Karpas-422 (cell line): ENCODE measurements around the gene NAGK. TPM values are rescaled to one million over a fixed set of nuclear protein-coding genes. Genes with fewer than 3 reads are reported as not detected.
"Not testable (repeated sequence)": the region's sequence is repeated elsewhere in the genome, so short reads cannot be mapped to it uniquely, and the experiment has no call there.

ENCODE experiments used
- DNase-seq: peaks from one replicate; pipeline ENCODE4 v3.0.0-alpha.2; 2015
- H2AFZ ChIP-seq: fragments of 200-600 bp; sonication (generic); 2 replicates; pipeline ENCODE4 v1.6.1; 2014; ENCODE audit warnings: antibody characterized with exemption, low read length, mixed read lengths
- H3K27ac ChIP-seq: fragments of 200-600 bp; sonication (generic); 2 replicates; pipeline ENCODE4 v1.5.1; 2014; ENCODE audit warnings: mild to moderate bottlenecking, low read length, moderate library complexity
- H3K27me3 ChIP-seq: fragments of 200-600 bp; sonication (generic); 2 replicates; pipeline ENCODE4 v1.6.1; 2014; ENCODE audit warnings: low read length, mixed read lengths
- H3K36me3 ChIP-seq: fragments of 200-600 bp; sonication (generic); 2 replicates; pipeline ENCODE4 v1.6.1; 2014; ENCODE audit warnings: low read length, mixed read lengths; ENCODE audit not compliant: insufficient read depth
- H3K4me1 ChIP-seq: fragments of 200-600 bp; sonication (generic); 2 replicates; pipeline ENCODE4 v1.6.1; 2014; ENCODE audit warnings: mild to moderate bottlenecking, low read length, mixed read lengths
- H3K4me2 ChIP-seq: fragments of 200-600 bp; sonication (generic); 2 replicates; pipeline ENCODE4 v1.6.1; 2014; ENCODE audit warnings: low read length, low read depth, mild to moderate bottlenecking; ENCODE audit not compliant: poor library complexity, severe bottlenecking
- H3K4me3 ChIP-seq: fragments of 200-600 bp; sonication (generic); 2 replicates; pipeline ENCODE4 v1.5.1; 2014; ENCODE audit warnings: mild to moderate bottlenecking, antibody characterized with exemption, low read length, mixed read lengths
- H3K79me2 ChIP-seq: fragments of 200-600 bp; sonication (generic); 2 replicates; pipeline ENCODE4 v1.6.1; 2014; ENCODE audit warnings: mild to moderate bottlenecking, low read length, mixed read lengths
- H3K9ac ChIP-seq: fragments of 200-600 bp; sonication (generic); 2 replicates; pipeline ENCODE4 v1.6.0; 2014; ENCODE audit warnings: low read length
- H3K9me2 ChIP-seq: fragments of 200-600 bp; sonication (generic), shearing (Covaris generic); replicated peaks from 2 replicates; pipeline ENCODE4 v1.6.0; 2014; ENCODE audit warnings: mild to moderate bottlenecking, low read length, moderate library complexity; ENCODE audit not compliant: insufficient read depth
- H3K9me3 ChIP-seq: fragments of 300-700, 200-600 bp; sonication (generic); 2 replicates; pipeline ENCODE4 v1.6.1; 2014; ENCODE audit warnings: low read length, mixed read lengths
- H4K20me1 ChIP-seq: fragments of 200-600 bp; sonication (generic); 2 replicates; pipeline ENCODE4 v1.6.1; 2014; ENCODE audit warnings: mild to moderate bottlenecking, antibody characterized with exemption, low read length, low read depth; ENCODE audit not compliant: insufficient read depth
- total RNA-seq: library from RNA; depleted of rRNA; stranded (reverse); fragments of >200 nt; shearing (Covaris generic); gene quantifications from 2 replicates; pipeline ENCODE4 v1.2.3, GENCODE V29; 2014; ENCODE audit warnings: low replicate concordance

The NAGK gene
- total RNA-seq, 1 experiment from 2014 or later, result 38.2 TPM

- no peak overlapping the region for H3K4me3 ChIP-seq
- H3K4me2 ChIP-seq, result no peak overlapping the region
- no peaks in the 10 kb centered on the region for H3K9me3 ChIP-seq
- H2AFZ ChIP-seq, result no peak overlapping the region
- H3K79me2 ChIP-seq, result no peaks in the 10 kb centered on the region
- H3K36me3 ChIP-seq, result no peaks in the 10 kb centered on the region
- H3K9me2 ChIP-seq, result no peaks in the 10 kb centered on the region
- H3K9ac ChIP-seq, result no peak overlapping the region
- H3K27ac ChIP-seq, result no peak overlapping the region
- H4K20me1 ChIP-seq, result no peaks in the 10 kb centered on the region
- H3K4me1 ChIP-seq, result no peaks in the 10 kb centered on the region
- DNase-seq, result no peak
- no peaks in the 10 kb centered on the region for H3K27me3 ChIP-seq
Measured at GRCh38 chr2:71045865-71046548, 22.4 kb upstream of the NAGK start.

GRCh38 chr2:71048096-71048495, 20.4 kb upstream of the NAGK start:
- Histone ChIP-seq H3K36me3 (no peaks in the 10 kb centered on the region), H3K4me2 (no peak overlapping the region), H3K27ac (no peak overlapping the region), H4K20me1 (no peaks in the 10 kb centered on the region), H3K9me2 (no peaks in the 10 kb centered on the region), H3K4me3 (no peak overlapping the region), H3K79me2 (no peaks in the 10 kb centered on the region), H2AFZ (no peak overlapping the region), H3K9me3 (no peaks in the 10 kb centered on the region), H3K27me3 (peaks cover 3% of the 10 kb centered on the region; the same call in 1 of the 2 replicates), H3K4me1 (no peaks in the 10 kb centered on the region), H3K9ac (no peak overlapping the region)
- no peak for DNase-seq

- not testable (repeated sequence) for H3K27ac ChIP-seq, DNase-seq, H3K9me2 ChIP-seq, H3K79me2 ChIP-seq, H3K27me3 ChIP-seq, H3K9ac ChIP-seq, H4K20me1 ChIP-seq, H3K4me1 ChIP-seq, H3K4me2 ChIP-seq, H2AFZ ChIP-seq, H3K4me3 ChIP-seq, H3K9me3 ChIP-seq, H3K36me3 ChIP-seq
Measured at GRCh38 chr2:71049704-71050360, 18.6 kb upstream of the NAGK start.

GRCh38 chr2:71055206-71055740, 13.2 kb upstream of the NAGK start:
- not testable (repeated sequence) for H3K9me2 ChIP-seq, H3K27me3 ChIP-seq, H3K4me3 ChIP-seq, H3K4me2 ChIP-seq, H3K36me3 ChIP-seq, H3K9me3 ChIP-seq, DNase-seq, H2AFZ ChIP-seq, H3K79me2 ChIP-seq, H4K20me1 ChIP-seq, H3K27ac ChIP-seq, H3K9ac ChIP-seq, H3K4me1 ChIP-seq

GRCh38 chr2:71060211-71060610, 8.2 kb upstream of the NAGK start:
- Histone ChIP-seq H2AFZ (no peak overlapping the region), H3K9me2 (no peaks in the 10 kb centered on the region), H3K27me3 (no peaks in the 10 kb centered on the region), H3K4me1 (peaks cover 11% of the 10 kb centered on the region), H3K4me3 (no peak overlapping the region), H3K36me3 (no peaks in the 10 kb centered on the region), H3K9me3 (no peaks in the 10 kb centered on the region), H3K27ac (no peak overlapping the region), H4K20me1 (no peaks in the 10 kb centered on the region), H3K9ac (no peak overlapping the region), H3K4me2 (no peak overlapping the region), H3K79me2 (no peaks in the 10 kb centered on the region)
- no peak for DNase-seq

GRCh38 chr2:71060871-71061270, 7.6 kb upstream of the NAGK start:
- H3K27me3 ChIP-seq, result no peaks in the 10 kb centered on the region
- H3K9me2 ChIP-seq, result no peaks in the 10 kb centered on the region
- H3K9ac ChIP-seq, result no peak overlapping the region
- H3K4me3 ChIP-seq, result no peak overlapping the region
- H2AFZ ChIP-seq, result no peak overlapping the region
- H3K4me2 ChIP-seq, result no peak overlapping the region
- no peak for DNase-seq
- no peaks in the 10 kb centered on the region for H4K20me1 ChIP-seq
- no peaks in the 10 kb centered on the region for H3K79me2 ChIP-seq
- no peaks in the 10 kb centered on the region for H3K36me3 ChIP-seq
- H3K9me3 ChIP-seq, result no peaks in the 10 kb centered on the region
- no peak overlapping the region for H3K27ac ChIP-seq
- H3K4me1 ChIP-seq, result peaks cover 18% of the 10 kb centered on the region

GRCh38 chr2:71063216-71063615, 5.2 kb upstream of the NAGK start:
- Histone ChIP-seq H3K27me3 (no peaks in the 10 kb centered on the region), H3K27ac (no peak overlapping the region), H3K4me2 (no peak overlapping the region)

GRCh38 chr2:71064110-71064611, 4.3 kb upstream of the NAGK start:
- H3K27me3 ChIP-seq, result no peaks in the 10 kb centered on the region
- no peak overlapping the region for H2AFZ ChIP-seq
- H3K79me2 ChIP-seq, result peaks cover 11% of the 10 kb centered on the region
- H3K36me3 ChIP-seq, result no peaks in the 10 kb centered on the region
- no peak for DNase-seq
- peaks cover 2% of the 10 kb centered on the region; the same call in 1 of the 2 replicates for H4K20me1 ChIP-seq
- H3K9me3 ChIP-seq, result no peaks in the 10 kb centered on the region
- H3K27ac ChIP-seq, result no peak overlapping the region
- peaks cover 41% of the 10 kb centered on the region for H3K4me1 ChIP-seq
- no peak overlapping the region for H3K4me2 ChIP-seq
- no peaks in the 10 kb centered on the region for H3K9me2 ChIP-seq
- no peak overlapping the region for H3K4me3 ChIP-seq
- H3K9ac ChIP-seq, result no peak overlapping the region

More at GRCh38 chr2:71063216-71063615, 5.2 kb upstream of the NAGK start:
- H3K4me3 ChIP-seq, result no peak overlapping the region
- H2AFZ ChIP-seq, result no peak overlapping the region
- H3K36me3 ChIP-seq, result no peaks in the 10 kb centered on the region
- H3K4me1 ChIP-seq, result peaks cover 37% of the 10 kb centered on the region
- no peak for DNase-seq
- no peaks in the 10 kb centered on the region for H3K9me3 ChIP-seq
- 0 out of 2 replicates have a peak, but pooled peaks cover 6% of the 10 kb centered on the region for H3K79me2 ChIP-seq
- H3K9me2 ChIP-seq, result no peaks in the 10 kb centered on the region
- H4K20me1 ChIP-seq, result no peaks in the 10 kb centered on the region
- H3K9ac ChIP-seq, result no peak overlapping the region
